ENCODE results near the gene RNASEH1. TPM values are rescaled to one million over a fixed set of nuclear protein-coding genes. Genes with fewer than 3 reads are reported as not detected.
"Not testable (repeated sequence)": the region's sequence is repeated elsewhere in the genome, so short reads cannot be mapped to it uniquely, and the experiment has no call there.

RNASEH1 gene
- total and polyA plus RNA-seq, 7 donors = 11.5 to 45.6 (median 21.1) TPM

- intact Hi-C loops (cut with DNase I) = no loop called here
- TF ChIP-seq CTCF (IDR thresholded peaks at IDR 0.05) = no peak
- Histone ChIP-seq H3K4me3 (no peak overlapping the region), H3K4me1 (peaks cover 6% of the 10 kb centered on the region), H3K9me3 (no peaks in the 10 kb centered on the region), H3K27ac (no peak overlapping the region), H3K27me3 (ENCODE audit: insufficient read depth in 3 of 3, low read length in 2 of 3) (no peaks in the 10 kb centered on the region), H3K36me3 (ENCODE audit: insufficient read depth in 1 of 2, low read depth in 1 of 2) (peaks cover 0 to 64% of the 10 kb centered on the region in 2 donors)
- 71 to 79% (median 76%) methylated on average over 13 of the region's 13 CpGs for WGBS, 3 donors
- ATAC-seq (no peak), DNase-seq (no peak)
These were observed 54.6 kb downstream of the RNASEH1 start for GRCh38 chr2:3503483-3503882.

DNA sequence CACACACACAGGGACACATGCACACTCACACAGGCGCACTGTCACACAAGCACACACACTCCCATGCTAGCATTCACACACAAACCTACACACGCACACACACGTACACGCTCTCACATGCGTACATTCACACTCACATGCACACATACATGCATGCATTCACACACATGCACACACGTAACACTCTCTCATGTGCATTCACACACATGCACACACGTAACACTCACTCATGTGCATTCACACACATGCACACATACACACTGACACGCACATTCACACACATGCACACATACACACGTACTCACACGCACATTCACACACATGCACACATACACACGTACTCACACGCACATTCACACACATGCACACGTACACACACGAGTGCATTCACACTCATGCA, 55.1 kb downstream of the RNASEH1 start:
- WGBS, 3 donors = 91 to 96% (median 93%) methylated on average over 14 of the region's 14 CpGs
- ATAC-seq = no peak

DNA sequence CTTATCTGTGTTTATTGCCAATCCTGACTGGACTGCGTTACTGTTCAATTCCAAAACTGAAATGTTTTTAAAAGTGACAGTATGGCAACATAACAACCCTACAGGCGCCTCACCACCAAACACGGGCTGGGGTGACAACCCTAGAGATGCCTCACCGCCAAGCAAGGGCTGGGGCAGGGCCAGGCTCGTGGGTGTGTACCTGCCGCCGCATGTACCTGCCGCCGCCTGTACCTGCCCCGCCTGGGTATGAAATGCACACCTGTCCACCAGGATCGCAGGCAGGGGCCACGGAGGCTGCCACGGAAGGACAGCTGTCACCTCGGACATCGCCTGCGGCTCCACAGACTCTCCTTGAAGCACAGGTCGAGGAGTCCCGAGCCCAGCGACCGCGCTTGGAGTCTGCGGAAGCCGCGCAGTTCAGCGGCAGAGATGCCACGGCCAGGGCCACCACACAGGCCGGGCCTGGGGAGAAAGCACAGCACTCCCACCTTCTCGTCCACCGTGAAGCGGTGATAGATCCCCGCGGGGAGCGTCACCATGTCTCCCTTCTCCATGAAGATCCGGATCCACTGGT, 57.7 kb downstream of the RNASEH1 start:
- Histone ChIP-seq H3K9me3 (no peaks in the 10 kb centered on the region), H3K27me3 (ENCODE audit: insufficient read depth in 3 of 3, low read length in 2 of 3) (no peaks in the 10 kb centered on the region), H3K4me1 (no peaks in the 10 kb centered on the region), H3K27ac (no peak overlapping the region), H3K36me3 (ENCODE audit: insufficient read depth in 1 of 2, low read depth in 1 of 2) (peaks cover 0 to 81% of the 10 kb centered on the region in 2 donors), H3K4me3 (no peak overlapping the region)
- no peak for ATAC-seq
- no peak for DNase-seq
- intact Hi-C loops (cut with DNase I) = no loop called here
- no peak for TF ChIP-seq CTCF (IDR thresholded peaks at IDR 0.05)
- 94 to 96% (median 94%) methylated on average over 34 of the region's 34 CpGs for WGBS, 3 donors

More for the DNA sequence above, 55.1 kb downstream of the RNASEH1 start:
- no peak overlapping the region for H3K4me3 ChIP-seq
- peaks cover 6% of the 10 kb centered on the region for H3K4me1 ChIP-seq
- TF ChIP-seq CTCF (IDR thresholded peaks at IDR 0.05) = no peak
- H3K27ac ChIP-seq = no peak overlapping the region
- no peak for DNase-seq
- intact Hi-C loops (cut with DNase I) = no loop called here
- no peaks in the 10 kb centered on the region for H3K27me3 ChIP-seq (ENCODE audit: insufficient read depth in 3 of 3, low read length in 2 of 3)
- peaks cover 0 to 66% of the 10 kb centered on the region in 2 donors for H3K36me3 ChIP-seq (ENCODE audit: insufficient read depth in 1 of 2, low read depth in 1 of 2)
- H3K9me3 ChIP-seq = no peaks in the 10 kb centered on the region

- Histone ChIP-seq H3K36me3 (ENCODE audit: insufficient read depth in 1 of 2, low read depth in 1 of 2) (peaks cover 0 to 73% of the 10 kb centered on the region in 2 donors), H3K27me3 (ENCODE audit: insufficient read depth in 3 of 3, low read length in 2 of 3) (no peaks in the 10 kb centered on the region), H3K27ac (no peak overlapping the region), H3K9me3 (no peaks in the 10 kb centered on the region), H3K4me3 (no peak overlapping the region), H3K4me1 (no peaks in the 10 kb centered on the region)
- WGBS, 3 donors = 92 to 95% (median 94%) methylated on average over 18 of the region's 18 CpGs
- intact Hi-C loops (cut with DNase I) = no loop called here
- no peak for TF ChIP-seq CTCF (IDR thresholded peaks at IDR 0.05)
- ATAC-seq = no peak
- no peak for DNase-seq
These were observed 59.2 kb downstream of the RNASEH1 start for GRCh38 chr2:3498783-3499394.

- DNase-seq; H3K4me1 ChIP-seq; H3K9me3 ChIP-seq; H3K27me3 ChIP-seq (ENCODE audit: insufficient read depth in 3 of 3, low read length in 2 of 3); H3K4me3 ChIP-seq; intact Hi-C loops (cut with DNase I); H3K27ac ChIP-seq; ATAC-seq: not testable (repeated sequence)
- peaks cover 0 to 63% of the 10 kb centered on the region in 2 donors for H3K36me3 ChIP-seq (ENCODE audit: insufficient read depth in 1 of 2, low read depth in 1 of 2)
- WGBS, 3 donors = 90 to 96% (median 95%) methylated on average over 15 of the region's 15 CpGs
These were observed 61.4 kb downstream of the RNASEH1 start for GRCh38 chr2:3496708-3497080.

Other genes with a start within 250 kb of the RNASEH1 start
- gene EIPR1, start 180.5 kb downstream of the RNASEH1 start, total RNA-seq = 10 to 100 TPM in 3 of 4 donors, 1 to 10 TPM in 1; 9.7 to 18.7 (median 12.3) TPM
- gene EIPR1, start 180.5 kb downstream of the RNASEH1 start, polyA plus RNA-seq = 10 to 100 TPM; 11.5 to 42.1 (median 28.1) TPM
- gene TRAPPC12, start 178.6 kb downstream of the RNASEH1 start, total RNA-seq = 10 to 100 TPM; 56.7 to 90.3 (median 66.9) TPM
- gene TRAPPC12, start 178.6 kb downstream of the RNASEH1 start, polyA plus RNA-seq = 10 to 100 TPM; 28.7 to 50.9 (median 34.2) TPM
- 100 to 1,000 TPM in 2 of 4 donors, 10 to 100 TPM in 2; 42.5 to 137 (median 76.1) TPM for gene ADI1, start 38.8 kb downstream of the RNASEH1 start, total RNA-seq
- 10 to 100 TPM; 42.7 to 95.0 (median 43.7) TPM for gene ADI1, start 38.8 kb downstream of the RNASEH1 start, polyA plus RNA-seq
- 100 to 1,000 TPM; 471 to 725 (median 638) TPM for gene RPS7, start 16.9 kb upstream of the RNASEH1 start, total RNA-seq
- gene RPS7, start 16.9 kb upstream of the RNASEH1 start, polyA plus RNA-seq = 1,000 to 10,000 TPM; 1,251 to 1,967 (median 1,335) TPM
- gene COLEC11, start 36.8 kb upstream of the RNASEH1 start, total RNA-seq = under 1 TPM in 3 of 4 donors, not detected in 1; 0.22 to 0.79 (median 0.40) TPM
- gene COLEC11, start 36.8 kb upstream of the RNASEH1 start, polyA plus RNA-seq = 1 to 10 TPM in 1 of 3 donors, under 1 TPM in 2; 0.23 to 1.0 (median 0.35) TPM
- gene ALLC, start 99.9 kb upstream of the RNASEH1 start, total RNA-seq = not detected
- gene ALLC, start 99.9 kb upstream of the RNASEH1 start, polyA plus RNA-seq = not detected
- not detected for gene DCDC2C, start 145.2 kb upstream of the RNASEH1 start, total RNA-seq
- under 1 TPM in 1 of 3 donors, not detected in 2; 0.13 TPM for gene DCDC2C, start 145.2 kb upstream of the RNASEH1 start, polyA plus RNA-seq

All from psoas muscle (tissue), 8 donors.